CD4-positive, alpha-beta T cell treated with Interleukin-12 subunit alpha and Interleukin-12 subunit beta, for 1 hour (primary cell): ENCODE data around the gene HIBADH.

Experiments used
- DNase-seq: peaks from one replicate; pipeline ENCODE4 v3.0.0-alpha.2; 2020

The HIBADH gene

GRCh38 chr7:27634671-27635493 is 27.8 kb downstream of the HIBADH start:
- DNase-seq: no peak

- no peak for DNase-seq
These were observed 29.6 kb downstream of the HIBADH start for GRCh38 chr7:27633062-27633461.

GRCh38 chr7:27631391-27631790 is 31.3 kb downstream of the HIBADH start:
- no peak for DNase-seq

DNA sequence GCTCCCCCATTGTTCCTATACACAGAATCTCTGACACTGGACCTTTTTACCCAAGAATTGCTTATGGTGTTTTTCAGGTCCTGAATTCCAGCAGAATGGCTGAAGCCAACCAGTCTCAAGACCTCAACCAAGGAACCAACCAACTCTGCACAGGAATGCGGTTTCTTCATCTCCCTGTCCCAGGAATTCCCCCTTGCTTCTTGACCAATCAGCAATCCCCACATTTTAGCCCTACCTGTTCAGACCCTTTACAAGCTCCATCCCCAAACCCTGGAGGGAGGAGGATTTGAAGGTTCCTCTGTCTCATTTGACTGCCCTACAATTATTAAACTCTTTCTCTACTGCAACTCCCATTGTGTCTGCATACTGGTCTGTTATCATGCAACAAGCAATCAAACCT is 35.5 kb downstream of the HIBADH start:
- no peak for DNase-seq

DNA sequence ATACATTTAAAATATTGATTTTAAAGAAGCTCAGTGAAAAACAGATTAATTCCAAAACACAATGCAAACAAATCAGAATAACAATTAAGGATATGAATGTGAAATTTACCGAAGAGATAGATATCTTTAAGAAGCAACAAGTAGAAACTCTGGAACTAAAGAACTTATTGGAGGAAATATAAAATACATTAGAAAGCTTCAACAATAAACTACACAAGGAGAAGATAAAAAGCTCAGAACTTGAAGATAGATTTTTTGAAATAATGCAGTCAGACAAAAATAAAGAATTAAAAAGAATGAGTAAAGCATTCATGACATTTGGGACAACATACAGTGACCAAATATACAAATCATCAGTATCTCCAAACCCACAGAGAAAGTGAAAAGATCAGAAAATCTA is 43.2 kb downstream of the HIBADH start:
- no peak for DNase-seq

GRCh38 chr7:27617651-27618381 is 44.9 kb downstream of the HIBADH start:
- no peak for DNase-seq

DNA sequence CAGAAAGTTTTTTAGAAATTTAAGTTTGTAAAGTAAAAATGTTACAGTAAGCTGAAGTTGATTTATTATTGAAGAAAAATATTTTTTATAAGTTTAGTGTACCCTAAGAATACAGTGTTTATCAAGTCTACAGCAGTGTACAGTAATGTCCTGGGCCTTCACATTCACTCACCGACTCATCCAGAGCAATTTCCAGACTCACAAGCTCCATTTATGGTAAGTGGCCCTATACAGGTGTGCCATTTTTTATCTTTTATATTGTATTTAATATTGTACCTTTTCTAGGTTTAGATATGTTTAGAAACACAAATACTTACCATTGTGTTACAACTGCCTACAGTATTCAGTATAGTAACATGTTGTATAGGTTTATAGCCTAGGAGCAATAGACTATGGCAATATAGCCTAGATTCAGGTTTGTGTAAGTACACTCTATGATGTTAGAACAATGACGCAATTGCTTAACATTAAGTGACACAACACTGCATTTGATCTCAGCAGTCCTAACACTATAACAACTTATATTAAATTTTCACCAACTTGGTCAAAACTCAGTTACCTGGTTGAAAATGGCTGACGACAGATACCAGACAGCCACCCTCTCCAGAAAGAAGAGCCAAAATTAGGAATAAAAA is 45.7 kb downstream of the HIBADH start:
- DNase-seq: no peak

GRCh38 chr7:27616186-27616491 is 46.5 kb downstream of the HIBADH start:
- DNase-seq: no peak

- no peak for DNase-seq
These were observed 47.1 kb downstream of the HIBADH start for GRCh38 chr7:27615420-27616185.

DNA sequence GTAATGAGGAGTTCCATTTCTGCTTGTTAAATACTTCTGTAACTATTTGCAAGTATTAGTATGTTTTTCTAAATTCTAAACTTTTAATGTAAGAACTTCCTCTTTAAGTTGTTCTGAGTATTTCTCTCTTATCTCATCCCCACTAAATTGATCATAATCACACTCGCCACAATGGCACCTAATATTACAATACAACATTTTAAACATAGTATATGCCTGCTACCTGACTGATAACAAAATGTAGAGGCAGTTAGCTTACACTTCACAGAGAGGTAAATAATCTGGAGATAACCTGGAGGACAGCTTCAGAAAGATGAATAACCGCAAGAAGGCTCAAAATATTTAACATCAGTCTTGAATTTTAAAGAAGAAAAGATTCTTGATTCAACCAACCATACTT is 48.6 kb downstream of the HIBADH start:
- DNase-seq: no peak

DNA sequence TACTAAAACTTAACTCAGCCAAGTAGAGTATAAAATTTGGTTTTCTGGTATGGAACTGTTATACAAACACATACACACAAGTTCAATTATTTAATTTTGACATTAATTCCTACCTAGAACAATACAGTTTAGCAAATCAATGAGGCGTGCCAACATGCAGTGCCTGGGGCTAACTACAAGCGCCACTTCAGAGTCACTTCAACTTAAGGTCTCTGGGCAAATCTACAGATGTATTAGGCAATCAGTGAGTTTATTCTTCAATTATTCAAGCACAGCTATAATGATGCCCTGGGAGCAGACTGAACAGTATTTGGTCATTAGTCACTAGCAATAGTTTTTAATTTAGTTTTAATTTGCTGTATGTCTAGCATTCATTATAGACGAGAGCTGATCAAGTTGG is 51.6 kb downstream of the HIBADH start:
- no peak for DNase-seq

GRCh38 chr7:27608776-27609495 is 53.7 kb downstream of the HIBADH start:
- DNase-seq: no peak

- no peak for DNase-seq
These were observed 55.5 kb downstream of the HIBADH start for GRCh38 chr7:27607210-27607606.

- no peak for DNase-seq
These were observed 56.1 kb downstream of the HIBADH start for GRCh38 chr7:27606270-27607209.

DNA sequence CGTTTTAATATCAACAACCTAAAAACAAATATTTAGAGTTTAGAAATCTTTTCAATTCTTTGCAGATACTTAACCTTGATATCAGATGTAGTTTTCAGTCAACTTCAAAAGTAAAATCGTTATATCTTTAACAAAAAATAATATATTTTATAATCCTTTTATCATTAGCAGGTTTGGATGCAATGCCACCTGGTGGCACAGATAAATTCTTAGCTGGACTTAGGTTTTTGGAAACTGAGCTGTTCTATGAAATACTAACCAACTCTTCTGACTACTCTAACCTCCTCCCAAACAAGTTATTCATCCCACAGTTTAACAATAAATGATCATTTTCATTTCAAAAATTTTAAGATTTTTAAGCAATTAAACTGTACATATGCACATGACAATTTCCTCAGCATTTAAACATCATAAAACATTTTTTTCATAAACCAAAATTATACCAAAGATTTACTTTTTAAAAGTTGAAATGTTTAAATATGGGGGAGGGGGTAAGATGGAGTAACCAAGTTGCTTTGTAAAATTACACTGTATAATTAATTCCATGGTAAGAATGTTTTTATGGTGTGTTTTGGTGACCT is 56.9 kb downstream of the HIBADH start:
- DNase-seq: no peak

- no peak for DNase-seq
These were observed 57.4 kb downstream of the HIBADH start for GRCh38 chr7:27605283-27605682.

DNA sequence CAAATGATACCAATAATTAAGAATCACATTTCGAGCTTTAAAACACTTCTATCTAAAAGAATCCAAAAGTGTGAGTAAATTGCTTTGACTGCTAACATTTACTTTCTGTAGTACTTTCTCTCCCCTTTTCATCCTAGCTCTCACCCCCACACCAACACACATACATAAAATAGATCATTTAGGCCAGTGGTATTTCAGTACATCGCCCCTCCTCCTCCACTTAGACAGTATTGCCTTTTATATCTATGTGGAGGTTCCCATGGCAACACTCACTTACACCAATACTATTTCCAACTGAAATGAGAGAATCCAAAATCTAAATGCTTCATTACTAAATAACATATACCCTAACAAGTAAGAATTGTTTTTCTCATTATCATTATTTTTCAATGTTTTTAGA is 58.9 kb downstream of the HIBADH start:
- DNase-seq: no peak

DNA sequence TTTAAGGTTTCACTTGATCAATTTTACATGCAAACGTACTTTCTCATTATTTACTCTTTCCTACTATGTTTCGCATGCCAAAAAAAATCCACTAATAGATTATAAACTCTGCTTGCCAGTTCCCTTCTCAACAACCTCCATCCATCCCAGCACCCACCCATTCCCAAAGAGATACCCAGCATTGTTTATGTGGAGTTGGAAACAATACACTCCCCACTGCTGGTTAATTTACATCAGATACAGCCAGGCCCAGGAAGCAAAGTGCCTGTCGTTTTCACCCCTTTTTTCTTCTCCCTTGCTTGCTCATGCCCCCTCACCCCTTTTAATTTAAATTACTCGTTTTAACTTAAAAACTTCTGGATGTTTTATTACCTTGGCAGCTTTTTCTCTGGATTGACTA is 59.9 kb downstream of the HIBADH start:
- no peak for DNase-seq

DNA sequence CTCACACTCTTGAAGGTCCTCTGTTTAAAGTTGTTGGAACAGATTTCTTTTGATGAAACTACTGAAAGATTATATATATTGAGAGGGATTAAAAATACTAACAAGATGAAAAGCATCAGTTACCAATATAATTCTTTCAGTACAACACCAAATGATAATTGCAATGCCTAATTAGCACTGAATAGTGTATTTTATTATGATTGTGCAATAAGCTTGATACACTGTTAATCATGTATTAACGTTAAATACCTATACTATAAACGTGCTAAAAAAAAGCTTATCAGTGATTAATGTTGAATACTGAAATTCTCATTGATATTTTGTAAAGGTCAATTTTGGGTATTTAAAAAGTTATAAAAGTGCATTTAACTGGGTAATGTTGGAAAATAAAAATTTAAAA is 61.5 kb downstream of the HIBADH start:
- DNase-seq: no peak

DNA sequence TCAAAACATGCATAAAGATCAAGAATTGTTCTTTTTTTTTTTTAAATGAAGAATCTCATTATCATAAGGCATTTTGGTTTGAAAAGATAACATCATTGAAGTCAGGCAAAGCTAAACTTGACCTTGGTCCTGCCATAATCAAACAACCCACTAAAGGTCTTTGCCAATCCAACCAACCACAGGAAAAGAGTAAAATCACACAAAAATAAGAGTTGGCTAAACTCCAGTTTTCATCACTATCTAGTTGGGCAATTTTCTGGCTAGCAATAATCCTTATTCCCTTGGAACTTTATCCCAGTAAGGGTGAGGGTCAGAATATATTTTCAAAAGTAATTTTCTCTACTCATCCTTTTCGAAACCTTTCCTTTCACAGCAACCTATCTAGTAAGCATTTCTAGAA is 62.4 kb downstream of the HIBADH start:
- no peak for DNase-seq

DNA sequence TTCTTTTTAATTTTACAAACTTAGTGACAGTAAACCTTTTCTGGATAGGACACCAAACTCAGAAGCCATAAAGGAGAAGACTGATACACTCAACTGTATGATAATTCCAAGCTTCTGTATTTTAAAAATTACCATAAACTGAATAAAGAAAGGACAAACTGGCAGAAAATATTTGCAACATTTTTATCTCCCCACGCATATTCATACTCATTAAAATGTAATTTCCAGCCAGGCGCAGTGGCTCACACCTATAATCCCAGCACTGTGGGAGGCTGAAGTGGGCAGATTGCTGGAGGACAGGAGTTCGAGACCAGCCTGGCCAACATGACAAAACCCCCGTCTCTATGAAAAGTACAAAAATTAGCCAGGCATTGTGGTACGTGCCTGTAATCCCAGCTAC is 67.7 kb downstream of the HIBADH start:
- DNase-seq: no peak
